ENCODE data around the gene MYO1D.

GRCh38 chr17:32882029-32882428, 5.1 kb upstream of the MYO1D start:
- no peak for TF ChIP-seq CTCF (IDR thresholded peaks at IDR 0.05)
- TF ChIP-seq EP300 (IDR thresholded peaks at IDR 0.05), result no peak
- no peak for TF ChIP-seq POLR2AphosphoS5 (IDR thresholded peaks at IDR 0.05)

All from suprapubic skin (tissue), 4 donors.